ENCODE data around the gene TBC1D21.

TBC1D21 gene

DNA sequence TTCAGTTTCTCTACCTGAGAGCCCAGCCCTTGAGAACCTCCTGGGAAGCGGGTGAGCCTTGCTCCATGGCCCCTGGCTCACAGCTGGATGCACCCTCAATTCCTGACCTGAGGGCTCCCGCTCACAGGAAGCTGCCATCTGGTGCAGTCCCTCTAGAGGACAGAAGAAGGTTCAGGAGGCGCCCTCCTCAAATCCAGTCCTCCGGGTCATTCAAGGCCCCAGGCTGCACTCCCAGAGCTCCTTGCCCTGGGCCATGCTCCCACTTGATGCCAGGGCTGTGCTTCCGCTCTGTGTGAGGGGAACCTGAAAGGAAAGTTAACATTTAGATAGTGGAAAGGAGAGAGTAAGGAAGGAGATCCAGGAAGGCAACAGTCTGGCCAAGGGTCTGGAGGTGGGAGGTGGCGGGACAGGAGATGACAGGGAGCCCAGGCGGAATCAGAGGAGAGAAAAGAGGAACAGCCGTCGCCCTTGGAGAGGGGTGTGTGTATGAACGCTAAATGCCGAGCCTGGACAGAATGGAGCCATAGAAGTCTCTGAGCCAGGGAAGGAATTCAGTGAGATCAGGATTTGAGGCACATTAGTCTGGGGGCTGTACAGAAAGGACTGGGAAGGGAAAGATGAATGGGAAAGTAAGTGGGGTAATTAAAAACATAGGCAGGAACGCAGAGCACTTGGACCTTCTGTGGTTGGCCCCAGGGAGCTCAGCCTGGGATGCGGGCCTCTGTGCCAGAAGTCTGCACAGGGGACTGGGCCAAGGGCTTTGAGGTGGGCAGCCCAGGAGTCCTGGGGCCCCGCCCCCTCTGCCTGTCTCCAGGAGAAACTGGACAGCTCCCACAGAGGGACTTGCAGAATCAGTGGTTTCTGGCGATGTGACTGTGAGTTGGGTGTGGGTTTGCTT lies 26.1 kb downstream of the TBC1D21 start:
- no peak overlapping the region for H3K4me3 ChIP-seq (ENCODE audit: low read length)
- H3K4me1 ChIP-seq (ENCODE audit: control insufficient read depth, insufficient read depth, low read length) = no peaks in the 10 kb centered on the region
- H3K27ac ChIP-seq (ENCODE audit: low read depth, low read length) = no peak overlapping the region
- no peaks in the 10 kb centered on the region for H3K27me3 ChIP-seq (ENCODE audit: control insufficient read depth, insufficient read depth, low read length)
- H3K36me3 ChIP-seq (ENCODE audit: control insufficient read depth, insufficient read depth, low read length) = no peaks in the 10 kb centered on the region
- H3K9ac ChIP-seq (ENCODE audit: low read length) = no peak overlapping the region

DNA sequence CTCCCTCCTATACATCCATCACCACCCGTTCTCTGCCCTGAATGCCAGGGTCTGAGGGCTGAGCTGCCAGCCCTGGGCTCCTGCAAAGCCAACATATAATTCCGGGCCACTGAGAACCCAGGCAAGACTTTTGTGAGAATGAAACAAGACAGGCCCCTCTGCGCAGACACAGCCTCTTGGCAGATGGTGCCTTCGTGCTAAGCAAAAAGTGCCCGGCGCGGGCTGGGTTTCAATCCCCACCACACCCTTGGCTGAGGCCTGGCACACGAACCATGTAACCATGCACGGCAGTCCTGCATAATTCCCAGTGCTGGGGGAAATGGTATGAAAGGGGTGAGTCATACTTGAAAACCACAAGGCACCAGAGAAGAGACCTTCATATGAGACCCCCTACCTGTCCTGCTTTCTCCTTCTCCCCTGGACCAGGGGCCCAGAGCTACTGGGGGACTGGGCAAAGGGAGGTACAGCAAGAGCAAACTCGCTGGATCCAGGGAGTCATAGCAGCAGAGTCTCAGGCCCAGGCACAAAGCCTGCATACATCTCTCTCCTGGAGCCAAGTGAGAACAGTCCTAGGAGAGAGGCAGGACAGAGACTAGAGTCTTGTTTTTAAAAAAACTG lies 26.8 kb downstream of the TBC1D21 start:
- H3K27ac ChIP-seq (ENCODE audit: low read depth, low read length) = no peak overlapping the region
- H3K4me3 ChIP-seq (ENCODE audit: low read length) = no peak overlapping the region
- no peak overlapping the region for H3K9ac ChIP-seq (ENCODE audit: low read length)
- no peaks in the 10 kb centered on the region for H3K36me3 ChIP-seq (ENCODE audit: control insufficient read depth, insufficient read depth, low read length)
- no peaks in the 10 kb centered on the region for H3K4me1 ChIP-seq (ENCODE audit: control insufficient read depth, insufficient read depth, low read length)
- H3K27me3 ChIP-seq (ENCODE audit: control insufficient read depth, insufficient read depth, low read length) = no peaks in the 10 kb centered on the region

DNA sequence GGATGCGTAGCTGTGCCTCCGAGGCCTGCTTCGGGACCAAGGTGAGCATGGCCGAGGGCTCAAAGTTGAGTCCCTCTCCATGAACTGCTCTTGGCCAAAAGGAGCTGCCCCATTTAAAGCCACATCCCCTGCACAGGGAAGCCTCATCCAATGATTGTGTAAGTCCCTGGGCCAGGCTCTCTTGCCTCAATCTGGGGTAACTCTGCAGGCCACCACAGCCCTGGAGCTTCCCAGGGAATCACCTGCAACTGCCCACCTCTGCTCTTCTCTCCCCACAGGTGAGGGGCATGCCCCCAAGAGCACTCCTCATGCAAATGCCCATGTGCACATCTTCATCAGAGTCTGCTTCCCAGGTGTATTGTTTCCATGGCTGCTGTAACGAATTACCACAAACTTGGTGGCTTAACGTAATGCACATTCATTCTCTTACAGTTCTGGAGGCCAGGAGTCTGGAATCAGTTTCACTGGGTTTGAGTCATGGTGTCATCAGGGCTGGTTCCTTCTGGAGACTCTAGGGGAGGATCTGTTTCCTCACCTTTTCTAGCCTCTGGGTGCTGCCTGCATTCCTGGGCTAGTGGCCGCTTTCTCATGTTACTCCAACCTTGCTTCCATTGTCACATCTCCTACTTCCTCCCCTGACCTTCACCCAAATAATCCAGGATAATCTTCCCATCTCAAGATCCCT lies 27.9 kb downstream of the TBC1D21 start:
- Histone ChIP-seq H3K27ac (ENCODE audit: low read depth, low read length) (no peak overlapping the region), H3K36me3 (ENCODE audit: control insufficient read depth, insufficient read depth, low read length) (no peaks in the 10 kb centered on the region), H3K9ac (ENCODE audit: low read length) (no peak overlapping the region), H3K4me1 (ENCODE audit: control insufficient read depth, insufficient read depth, low read length) (no peaks in the 10 kb centered on the region), H3K27me3 (ENCODE audit: control insufficient read depth, insufficient read depth, low read length) (no peaks in the 10 kb centered on the region), H3K4me3 (ENCODE audit: low read length) (no peak overlapping the region)

DNA sequence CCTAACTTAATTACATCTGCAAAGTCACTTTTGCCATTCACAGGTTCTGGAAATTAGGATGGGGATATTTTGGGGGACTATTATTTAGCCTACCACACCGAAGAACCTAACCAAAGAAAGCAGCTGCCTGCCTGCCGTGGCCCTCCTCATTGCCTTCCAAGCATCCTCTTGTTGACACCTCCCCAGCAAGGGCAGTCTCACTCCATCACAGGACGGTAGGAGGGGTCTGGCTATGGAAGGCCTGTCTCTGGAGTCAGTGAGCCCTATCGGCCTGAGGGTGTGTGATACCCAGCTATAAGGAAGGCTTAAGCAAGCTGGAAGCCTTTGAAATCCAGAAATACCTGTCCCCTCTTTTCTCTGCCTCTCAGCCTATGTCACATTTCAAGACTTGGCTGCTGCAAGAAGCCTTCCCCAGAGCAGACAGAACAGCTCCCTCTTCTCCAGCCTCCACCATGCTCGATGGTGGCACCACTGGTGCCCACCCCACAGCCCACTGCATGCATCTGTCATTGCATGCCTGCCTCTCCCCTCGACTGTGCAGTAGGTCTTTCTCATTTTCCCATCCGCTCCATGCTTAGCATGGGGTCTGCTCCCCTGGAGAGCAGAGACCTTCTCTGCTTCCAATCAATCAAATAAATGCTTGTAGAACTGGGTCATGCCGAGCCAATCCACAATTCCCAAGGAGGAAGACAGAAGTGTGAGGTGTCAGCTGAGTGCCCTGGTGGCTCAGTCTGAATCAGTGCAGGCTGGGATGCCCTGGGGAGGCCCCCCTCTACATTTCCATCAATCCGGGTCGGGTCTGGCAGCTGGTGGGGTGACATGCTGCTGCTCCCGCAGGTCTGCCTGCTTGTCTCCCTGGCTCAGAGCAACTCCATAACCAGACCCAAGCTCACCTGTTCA lies 29.0 kb downstream of the TBC1D21 start:
- H3K27me3 ChIP-seq (ENCODE audit: control insufficient read depth, insufficient read depth, low read length) = no peaks in the 10 kb centered on the region
- H3K27ac ChIP-seq (ENCODE audit: low read depth, low read length) = no peak overlapping the region
- H3K36me3 ChIP-seq (ENCODE audit: control insufficient read depth, insufficient read depth, low read length) = no peaks in the 10 kb centered on the region
- H3K4me3 ChIP-seq (ENCODE audit: low read length) = no peak overlapping the region
- no peaks in the 10 kb centered on the region for H3K4me1 ChIP-seq (ENCODE audit: control insufficient read depth, insufficient read depth, low read length)
- no peak overlapping the region for H3K9ac ChIP-seq (ENCODE audit: low read length)

DNA sequence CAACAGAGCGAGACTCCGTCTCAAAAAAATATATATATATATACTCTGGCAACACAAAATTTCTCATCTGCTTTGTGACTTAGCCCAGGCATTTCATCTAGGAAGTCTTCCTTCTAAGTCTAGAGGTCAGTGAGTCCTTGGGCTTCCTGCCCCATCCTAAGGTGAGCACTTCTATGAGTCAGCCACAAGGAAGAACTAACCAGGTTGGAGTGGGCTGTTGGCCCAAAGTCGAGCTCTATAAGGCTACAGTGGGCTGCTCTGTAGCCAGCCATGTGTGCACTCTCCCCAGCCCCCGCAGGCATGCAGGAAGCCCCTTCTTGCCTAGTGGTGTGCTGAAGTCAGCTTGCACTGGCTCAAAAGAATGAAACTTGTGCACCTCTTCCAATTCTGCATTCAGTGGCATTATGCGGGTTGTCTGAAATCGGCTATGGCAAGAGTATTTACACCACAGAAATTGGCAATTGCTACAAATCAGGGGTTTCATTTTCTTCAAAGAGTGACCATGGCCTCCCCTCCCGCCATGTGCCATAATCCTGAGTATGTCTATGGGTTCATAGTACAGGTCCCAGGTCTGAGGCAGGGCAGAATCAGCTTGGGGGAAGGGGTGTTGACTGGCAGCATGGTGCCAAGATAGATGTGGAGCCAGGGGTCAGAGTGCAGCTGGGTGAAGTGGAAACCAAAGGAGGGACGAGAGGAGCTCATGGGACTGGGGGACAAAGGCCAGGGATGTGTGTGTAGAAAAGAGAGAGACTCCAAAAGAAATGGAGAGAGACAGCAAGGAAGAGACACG lies 30.9 kb downstream of the TBC1D21 start:
- H3K27me3 ChIP-seq (ENCODE audit: control insufficient read depth, insufficient read depth, low read length) = no peaks in the 10 kb centered on the region
- H3K4me1 ChIP-seq (ENCODE audit: control insufficient read depth, insufficient read depth, low read length) = no peaks in the 10 kb centered on the region
- no peak overlapping the region for H3K9ac ChIP-seq (ENCODE audit: low read length)
- no peak overlapping the region for H3K4me3 ChIP-seq (ENCODE audit: low read length)
- no peaks in the 10 kb centered on the region for H3K36me3 ChIP-seq (ENCODE audit: control insufficient read depth, insufficient read depth, low read length)
- no peak overlapping the region for H3K27ac ChIP-seq (ENCODE audit: low read depth, low read length)

DNA sequence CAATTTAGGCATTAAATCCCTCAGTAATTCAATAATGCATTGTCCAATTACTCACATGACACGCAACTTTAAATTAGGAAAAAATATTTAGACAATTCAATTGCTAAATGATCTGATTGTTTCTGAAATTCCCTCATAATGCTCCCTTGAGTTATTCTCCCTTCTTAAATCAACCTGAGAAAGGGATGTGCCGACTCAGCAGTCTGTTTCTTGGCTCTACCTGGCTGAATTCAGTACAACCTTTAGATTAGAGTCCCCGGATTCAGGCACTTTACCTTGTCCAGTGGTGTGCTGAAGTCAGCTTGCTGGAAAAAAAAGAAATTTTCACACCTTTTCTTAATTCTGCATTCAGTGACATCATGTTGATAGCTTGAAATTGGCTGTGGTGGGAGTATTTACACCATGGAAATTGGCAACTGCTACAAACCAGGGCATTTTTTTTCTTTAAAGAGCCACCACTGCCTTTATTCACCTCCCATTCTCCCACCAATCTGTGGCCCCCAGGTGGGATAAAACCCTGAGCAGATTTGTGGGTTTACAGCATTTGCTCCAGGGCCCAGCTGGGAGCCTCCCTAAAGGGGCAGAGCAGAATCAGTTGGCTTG lies 32.0 kb downstream of the TBC1D21 start:
- H3K4me1 ChIP-seq (ENCODE audit: control insufficient read depth, insufficient read depth, low read length) = no peaks in the 10 kb centered on the region
- H3K9ac ChIP-seq (ENCODE audit: low read length) = no peak overlapping the region
- no peaks in the 10 kb centered on the region for H3K27me3 ChIP-seq (ENCODE audit: control insufficient read depth, insufficient read depth, low read length)
- H3K36me3 ChIP-seq (ENCODE audit: control insufficient read depth, insufficient read depth, low read length) = no peaks in the 10 kb centered on the region
- no peak overlapping the region for H3K4me3 ChIP-seq (ENCODE audit: low read length)
- H3K27ac ChIP-seq (ENCODE audit: low read depth, low read length) = no peak overlapping the region

DNA sequence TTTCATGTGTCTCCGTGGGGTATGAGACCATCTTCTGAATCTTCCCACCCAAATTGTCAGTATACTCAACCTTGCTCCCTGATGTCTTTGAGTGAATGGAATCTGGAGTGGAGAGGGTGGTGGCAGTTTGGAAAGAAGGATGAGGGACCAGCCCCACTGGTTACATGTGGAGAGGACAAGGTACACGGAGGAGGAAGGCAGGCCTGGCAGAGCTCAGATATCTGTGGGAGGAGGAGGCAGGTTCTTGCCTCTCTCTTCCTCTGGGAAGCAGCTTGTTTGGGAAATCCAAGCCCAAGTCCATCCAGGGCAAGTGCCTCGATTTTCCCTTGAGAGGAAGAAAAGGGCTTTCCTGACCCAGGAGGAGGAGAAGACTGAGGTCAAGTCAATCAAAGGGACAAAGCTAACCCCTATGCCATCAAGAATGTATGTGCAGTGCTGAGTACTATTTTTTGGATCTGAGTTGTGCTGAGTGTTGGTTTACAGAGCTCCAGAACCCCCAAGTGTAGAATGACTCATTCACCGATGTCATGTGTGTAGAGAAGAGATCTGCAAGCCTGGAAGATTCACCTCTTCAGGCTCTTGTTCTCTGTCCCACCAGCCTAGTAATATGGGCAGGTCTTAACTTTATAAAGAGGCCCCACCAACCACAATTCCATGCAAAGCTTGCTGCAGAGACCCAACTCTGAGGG lies 33.1 kb downstream of the TBC1D21 start:
- no peak overlapping the region for H3K9ac ChIP-seq (ENCODE audit: low read length)
- no peak overlapping the region for H3K27ac ChIP-seq (ENCODE audit: low read depth, low read length)
- H3K36me3 ChIP-seq (ENCODE audit: control insufficient read depth, insufficient read depth, low read length) = no peaks in the 10 kb centered on the region
- H3K4me1 ChIP-seq (ENCODE audit: control insufficient read depth, insufficient read depth, low read length) = no peaks in the 10 kb centered on the region
- no peak overlapping the region for H3K4me3 ChIP-seq (ENCODE audit: low read length)
- no peaks in the 10 kb centered on the region for H3K27me3 ChIP-seq (ENCODE audit: control insufficient read depth, insufficient read depth, low read length)

DNA sequence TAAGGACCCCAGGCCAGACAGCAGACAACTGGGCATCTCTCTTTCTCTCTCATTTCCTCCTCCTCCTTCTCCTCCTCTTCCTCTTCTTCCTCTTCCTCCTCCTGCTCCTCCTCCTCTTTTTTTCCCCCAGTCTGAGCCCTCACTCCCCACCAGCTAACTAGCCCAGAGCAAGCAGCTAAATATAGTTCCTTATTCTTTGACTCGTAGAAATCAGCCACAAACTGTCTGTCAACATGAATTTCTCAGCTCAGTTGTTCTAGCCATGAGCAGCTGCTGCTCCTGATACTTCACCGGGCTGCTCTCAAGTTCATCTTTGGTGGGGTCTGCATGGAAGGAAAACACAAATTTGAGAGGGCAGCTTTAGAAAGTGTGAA lies 33.7 kb downstream of the TBC1D21 start:
- no peaks in the 10 kb centered on the region for H3K4me1 ChIP-seq (ENCODE audit: control insufficient read depth, insufficient read depth, low read length)
- no peak overlapping the region for H3K9ac ChIP-seq (ENCODE audit: low read length)
- H3K27ac ChIP-seq (ENCODE audit: low read depth, low read length) = no peak overlapping the region
- no peak overlapping the region for H3K4me3 ChIP-seq (ENCODE audit: low read length)
- H3K36me3 ChIP-seq (ENCODE audit: control insufficient read depth, insufficient read depth, low read length) = no peaks in the 10 kb centered on the region
- H3K27me3 ChIP-seq (ENCODE audit: control insufficient read depth, insufficient read depth, low read length) = no peaks in the 10 kb centered on the region

DNA sequence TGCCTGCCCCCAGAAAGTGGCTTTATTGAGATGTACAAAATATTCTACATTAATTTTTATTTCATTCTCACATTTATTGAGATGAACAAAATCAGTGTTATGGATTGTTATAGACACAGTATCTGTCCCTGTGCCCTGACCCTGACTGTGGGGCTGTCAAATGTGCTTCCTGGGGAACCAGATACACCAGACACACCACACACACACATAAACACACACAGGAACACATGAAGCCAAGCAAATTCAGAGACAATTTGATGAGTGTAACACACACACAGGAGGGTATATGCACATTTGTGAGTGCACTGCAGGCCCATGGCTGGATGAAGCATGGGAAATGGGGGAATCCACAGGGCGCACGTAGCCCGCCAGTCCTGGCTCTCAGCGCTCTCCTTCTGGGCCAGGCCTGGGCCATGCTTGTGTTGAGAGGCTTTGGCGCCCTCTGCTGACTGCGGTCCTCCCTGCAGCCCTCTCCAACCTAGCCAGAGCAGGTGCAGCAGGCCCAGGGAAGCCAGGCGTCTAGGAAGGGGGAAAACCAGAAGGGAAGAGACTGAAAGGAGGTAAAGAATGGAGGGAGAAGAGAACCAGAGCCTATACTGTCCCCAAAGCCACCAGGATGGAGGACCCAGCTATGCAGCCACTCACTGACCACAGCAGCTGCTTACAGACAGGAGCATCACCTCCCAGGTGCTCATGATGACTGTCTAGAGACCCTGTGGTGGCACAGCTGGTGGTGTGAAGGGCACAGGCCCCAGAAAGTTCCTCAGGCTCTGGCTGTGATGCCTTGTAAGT lies 34.9 kb downstream of the TBC1D21 start:
- no peaks in the 10 kb centered on the region for H3K4me1 ChIP-seq (ENCODE audit: control insufficient read depth, insufficient read depth, low read length)
- H3K27ac ChIP-seq (ENCODE audit: low read depth, low read length) = no peak overlapping the region
- H3K27me3 ChIP-seq (ENCODE audit: control insufficient read depth, insufficient read depth, low read length) = no peaks in the 10 kb centered on the region
- no peak overlapping the region for H3K4me3 ChIP-seq (ENCODE audit: low read length)
- no peaks in the 10 kb centered on the region for H3K36me3 ChIP-seq (ENCODE audit: control insufficient read depth, insufficient read depth, low read length)
- H3K9ac ChIP-seq (ENCODE audit: low read length) = no peak overlapping the region

DNA sequence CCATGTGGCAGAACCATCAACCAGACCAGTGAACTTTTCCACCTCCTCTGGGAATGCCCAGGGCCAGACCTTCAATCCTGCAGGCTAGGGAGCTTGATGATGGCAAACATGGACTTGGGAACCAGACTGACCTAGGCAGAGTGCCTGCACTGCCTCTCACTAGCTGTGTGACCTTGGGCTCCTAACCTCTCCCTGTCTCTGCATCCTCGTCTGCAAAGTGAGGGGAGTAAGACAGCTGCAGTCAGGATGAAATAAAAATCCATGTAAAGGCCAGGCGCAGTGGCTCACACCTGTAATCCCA lies 35.4 kb downstream of the TBC1D21 start:
- H3K9ac ChIP-seq (ENCODE audit: low read length) = no peak overlapping the region
- no peaks in the 10 kb centered on the region for H3K27me3 ChIP-seq (ENCODE audit: control insufficient read depth, insufficient read depth, low read length)
- no peak overlapping the region for H3K27ac ChIP-seq (ENCODE audit: low read depth, low read length)
- H3K4me3 ChIP-seq (ENCODE audit: low read length) = no peak overlapping the region
- H3K4me1 ChIP-seq (ENCODE audit: control insufficient read depth, insufficient read depth, low read length) = no peaks in the 10 kb centered on the region
- no peaks in the 10 kb centered on the region for H3K36me3 ChIP-seq (ENCODE audit: control insufficient read depth, insufficient read depth, low read length)

Data from rectal smooth muscle tissue (tissue), 1 donor.